ENCODE measurements around the gene CCDC9. TPM values are rescaled to one million over a fixed set of nuclear protein-coding genes. Genes with fewer than 3 reads are reported as not detected.

The CCDC9 gene
- total and polyA plus RNA-seq, 7 donors, result 13.2 to 42.8 (median 18.7) TPM

DNA sequence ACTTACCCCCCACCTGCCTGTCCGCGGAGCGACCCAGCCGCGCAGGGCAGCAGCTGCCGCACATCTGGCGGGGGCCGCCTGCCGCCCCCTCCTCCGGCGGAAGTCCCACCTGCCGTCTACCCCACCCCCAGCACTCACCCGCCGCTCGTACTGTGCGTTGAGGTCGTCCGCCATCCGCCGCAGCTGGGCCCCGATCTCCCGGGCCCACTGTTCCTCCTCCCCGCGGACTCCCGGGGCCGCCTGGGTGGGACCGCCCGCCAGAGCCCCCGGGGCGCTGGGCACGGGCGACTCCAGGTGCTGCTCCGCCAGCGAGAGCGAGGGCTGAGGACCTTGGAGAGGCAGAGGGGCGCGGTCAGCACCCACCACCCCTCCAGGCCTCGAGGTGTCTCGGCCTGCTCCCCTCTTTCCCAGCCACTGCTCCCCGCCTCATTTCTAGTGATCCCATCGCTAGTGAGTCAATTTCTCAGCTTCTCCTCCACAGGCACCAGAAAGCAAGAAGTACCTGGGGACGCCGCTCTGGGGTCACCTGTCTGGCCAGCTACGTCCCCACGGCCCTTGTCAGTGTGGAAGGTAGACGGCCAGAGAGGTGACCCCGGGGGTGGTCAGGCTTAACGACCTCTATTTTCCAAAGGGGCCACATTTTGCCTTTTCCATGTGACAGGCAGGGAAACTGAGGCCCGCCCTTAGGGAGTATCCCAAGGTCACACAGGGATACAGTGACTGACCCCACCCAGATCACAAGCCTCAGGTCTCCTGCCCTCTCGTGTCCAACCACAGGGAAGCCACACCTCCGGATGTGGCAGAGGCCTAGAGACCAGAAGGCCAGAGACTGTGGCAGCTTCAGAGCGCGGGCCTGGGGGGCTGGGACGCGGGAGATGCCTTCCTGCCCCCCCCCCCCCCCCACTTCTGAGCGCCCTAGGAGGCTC is 29.6 kb upstream of the CCDC9 start:
- Histone ChIP-seq H3K9me3 (no peaks in the 10 kb centered on the region), H3K36me3 (peaks cover 0 to 8% (median 4%) of the 10 kb centered on the region in 4 donors), H3K4me1 (peaks cover 0 to 55% (median 48%) of the 10 kb centered on the region in 4 donors), H3K4me3 (peak overlapping the region; percentile 46 to 99 (median 87)), H3K27me3 (no peaks in the 10 kb centered on the region), H3K27ac (peak overlapping the region; percentile 99 to 100 (median 100))
- WGBS, 2 donors, result 2 to 3% methylated on average over 56 of the region's 56 CpGs
- intact Hi-C loops (cut with DNase I), result loop anchor here (2.0 to 5.0 kb wide), 2 partner anchors 46 to 74 kb away; no protein-coding TSS in a partner anchor
- TF ChIP-seq POLR2A (IDR thresholded peaks at IDR 0.05) (peak; percentile 30 to 67), EP300 (IDR thresholded peaks at IDR 0.05) (peak in 1 of 4 donors; percentile 77), CTCF (IDR thresholded peaks at IDR 0.05) (no peak), POLR2AphosphoS5 (IDR thresholded peaks at IDR 0.05) (peak; percentile 76 to 88 (median 79))
- peak; percentile 94 for DNase-seq

DNA sequence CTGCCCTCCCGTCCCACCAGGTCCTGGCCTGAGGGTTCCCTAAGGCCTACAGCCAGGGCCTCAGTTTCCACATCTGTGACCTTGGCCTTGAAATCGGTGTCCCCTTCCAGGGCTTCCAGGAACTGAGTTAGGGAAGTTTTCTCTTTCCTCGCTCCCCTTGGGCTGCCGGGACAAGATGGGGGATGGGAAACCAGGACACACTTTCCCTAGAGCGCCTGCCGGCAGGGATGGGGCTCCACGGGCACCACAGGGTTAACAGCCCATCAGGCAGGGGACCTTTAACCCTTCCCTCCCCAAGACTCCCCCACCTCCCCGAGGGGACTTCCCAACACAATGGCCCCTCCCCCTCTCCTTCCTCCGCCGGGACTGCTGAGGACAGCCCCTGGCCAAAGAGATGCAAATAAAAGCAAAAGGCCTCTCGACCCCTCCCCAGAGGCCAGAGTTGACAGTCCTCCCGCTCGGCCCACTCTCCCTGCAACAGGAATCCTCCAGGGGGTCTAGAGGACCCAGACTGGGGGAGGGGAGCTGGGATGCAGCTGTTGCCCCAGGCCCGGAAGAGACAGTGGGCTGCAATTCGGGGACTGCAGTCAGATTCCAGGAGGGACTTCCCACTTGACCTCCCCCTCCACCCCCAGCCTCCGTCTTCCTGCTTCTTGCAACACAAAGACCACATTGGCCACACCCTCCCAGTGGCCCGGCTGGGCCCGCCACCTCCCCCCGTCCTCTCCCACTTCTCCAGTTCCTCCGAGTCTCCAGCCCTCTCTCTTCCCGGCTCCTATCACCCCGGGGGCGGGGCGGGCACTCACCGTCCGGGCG is 28.8 kb upstream of the CCDC9 start:
- TF ChIP-seq POLR2AphosphoS5 (IDR thresholded peaks at IDR 0.05) (peak; percentile 74 to 79 (median 77)), CTCF (IDR thresholded peaks at IDR 0.05) (no peak), EP300 (IDR thresholded peaks at IDR 0.05) (peak in 2 of 4 donors; percentile 5 to 9), POLR2A (IDR thresholded peaks at IDR 0.05) (peak; percentile 39 to 50)
- no peaks in the 10 kb centered on the region for H3K36me3 ChIP-seq
- intact Hi-C loops (cut with DNase I), result loop anchor here (2.0 to 5.0 kb wide), 3 partner anchors 17 to 75 kb away; no protein-coding TSS in a partner anchor
- peak overlapping the region; percentile 33 to 99 (median 87) for H3K4me3 ChIP-seq
- no peaks in the 10 kb centered on the region for H3K27me3 ChIP-seq
- H3K27ac ChIP-seq, result peak overlapping the region; percentile 99 to 100 (median 100)
- 2 to 3% methylated on average over 27 of the region's 27 CpGs for WGBS, 2 donors
- H3K4me1 ChIP-seq, result peaks cover 0 to 58% (median 50%) of the 10 kb centered on the region in 4 donors
- DNase-seq, result peak; percentile 98
- no peaks in the 10 kb centered on the region for H3K9me3 ChIP-seq

DNA sequence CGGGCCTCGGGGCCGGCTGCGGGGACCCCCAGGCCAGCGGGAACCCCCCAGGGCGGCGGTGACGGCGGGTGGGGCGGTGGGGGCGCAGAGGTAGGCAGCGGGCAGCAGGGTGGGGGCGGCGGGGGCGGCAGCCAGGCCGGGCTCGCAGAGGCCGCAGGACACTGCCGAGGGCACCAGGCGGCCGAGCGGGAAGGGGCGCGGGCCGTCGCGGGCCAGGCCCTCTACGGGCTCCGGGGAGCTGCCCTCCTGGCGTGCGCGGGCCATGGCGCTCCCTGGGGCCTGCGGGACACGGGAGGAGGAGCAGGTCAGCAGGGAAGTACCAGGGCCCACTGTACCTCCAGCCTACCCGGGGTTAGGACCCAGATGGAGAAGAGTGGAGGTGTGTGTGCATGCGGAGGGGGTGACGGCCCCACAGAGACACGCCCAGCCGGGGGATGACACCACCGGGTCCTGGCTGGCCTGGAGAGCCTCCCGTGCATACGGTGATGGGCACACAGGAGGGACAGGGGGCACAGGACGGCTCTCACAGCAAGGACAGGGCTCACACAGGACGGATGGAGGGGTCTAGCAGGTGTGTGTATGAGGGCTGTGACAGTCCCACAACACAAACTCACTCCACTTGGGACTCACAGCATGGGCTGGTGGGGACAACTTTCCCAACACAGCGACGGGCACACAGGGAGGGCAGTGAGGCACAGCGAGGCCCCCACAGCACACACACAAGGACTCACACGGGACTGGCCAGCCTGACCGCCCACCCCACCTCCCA is 28.0 kb upstream of the CCDC9 start:
- DNase-seq, result peak; percentile 85
- H3K27ac ChIP-seq, result peak overlapping the region; percentile 99 to 100 (median 100)

More for the DNA sequence above, 28.0 kb upstream of the CCDC9 start:
- Histone ChIP-seq H3K27me3 (no peaks in the 10 kb centered on the region), H3K4me3 (peak overlapping the region; percentile 33 to 99 (median 87)), H3K9me3 (no peaks in the 10 kb centered on the region), H3K4me1 (peaks cover 0 to 58% (median 50%) of the 10 kb centered on the region in 4 donors), H3K36me3 (no peaks in the 10 kb centered on the region)
- TF ChIP-seq POLR2A (IDR thresholded peaks at IDR 0.05) (no peak), POLR2AphosphoS5 (IDR thresholded peaks at IDR 0.05) (peak in 1 of 4 donors; percentile 47), EP300 (IDR thresholded peaks at IDR 0.05) (no peak), CTCF (IDR thresholded peaks at IDR 0.05) (no peak)
- 4 to 5% methylated on average over 50 of the region's 50 CpGs for WGBS, 2 donors
- intact Hi-C loops (cut with DNase I), result loop anchor here (2.0 to 5.0 kb wide), 2 partner anchors 16 to 76 kb away; no protein-coding TSS in a partner anchor

All from sigmoid colon (tissue), 7 donors.